Stimulated activated memory B cell treated with anti-CD40 and anti-IgM and Interleukin-4, amounts not matched to agents 10 μg/mL and 1 μg/mL and 100 μg/mL, for 72 hours (primary cell): ENCODE measurements around the gene LHFPL3.

Source experiments
- ATAC-seq: fragments of 150-1000 bp; cut with Tn5 transposase; 2 replicates; pipeline ENCODE4 v1.10.0; 2021
- H3K27ac Mint-ChIP-seq: one replicate; pipeline ENCODE4 v1.8.0; 2022; ENCODE audit warnings: mild to moderate bottlenecking, mixed read lengths
- H3K27me3 Mint-ChIP-seq: one replicate; pipeline ENCODE4 v1.8.0; 2022; ENCODE audit warnings: mixed read lengths
- H3K36me3 Mint-ChIP-seq: one replicate; pipeline ENCODE4 v1.8.0; 2022; ENCODE audit warnings: mixed read lengths
- H3K4me1 Mint-ChIP-seq: one replicate; pipeline ENCODE4 v1.8.0; 2022; ENCODE audit warnings: mixed read lengths
- H3K4me3 Mint-ChIP-seq: one replicate; pipeline ENCODE4 v1.8.0; 2022; ENCODE audit warnings: mild to moderate bottlenecking, moderate library complexity, mixed read lengths
- H3K9me3 Mint-ChIP-seq: one replicate; pipeline ENCODE4 v1.8.0; 2022; ENCODE audit warnings: mixed read lengths

LHFPL3 gene

DNA sequence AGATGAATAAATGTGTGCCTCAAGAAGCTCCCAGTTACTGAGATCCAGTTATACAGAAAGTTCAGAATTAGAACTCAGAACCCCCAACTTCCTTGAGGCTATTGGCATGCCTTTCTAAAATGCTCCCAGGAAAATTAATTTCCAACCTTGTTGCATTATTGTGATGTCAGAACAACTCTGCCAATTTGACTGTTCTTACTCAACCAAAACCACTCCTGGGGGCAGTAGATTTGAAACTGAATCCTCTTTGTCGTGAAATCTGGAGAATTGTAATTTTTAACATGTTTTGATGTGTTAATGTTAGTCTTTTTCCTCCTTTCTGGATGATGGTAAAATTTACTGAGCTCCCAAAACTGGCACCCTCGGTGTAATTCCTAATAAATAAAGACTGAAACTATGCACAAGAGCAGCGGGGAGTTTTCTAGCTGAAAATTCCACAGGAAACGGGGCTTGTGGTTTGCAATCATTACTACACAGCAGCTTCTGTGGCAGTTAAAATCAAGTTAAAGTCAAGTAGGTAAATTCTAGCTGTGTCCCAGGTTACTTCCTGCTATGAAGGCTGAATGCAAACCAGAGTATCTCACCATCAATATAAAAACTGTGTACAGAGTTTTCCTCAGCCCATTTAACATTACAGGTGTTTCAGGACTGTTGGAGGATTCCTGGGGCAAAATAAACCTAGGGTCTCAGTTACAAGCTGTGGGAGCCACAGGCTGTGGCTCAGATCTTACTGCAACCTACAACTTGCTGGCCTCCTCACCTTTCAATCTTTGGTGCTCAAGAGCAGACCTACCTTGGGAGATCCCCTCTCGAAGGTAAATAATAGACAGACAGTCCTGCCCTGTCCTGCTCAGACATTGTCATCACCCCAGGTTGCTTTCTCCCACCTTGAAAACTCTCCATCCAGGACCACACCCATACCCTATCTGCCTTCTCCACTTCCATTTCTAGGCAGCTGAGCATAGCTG lies 529.3 kb downstream of the LHFPL3 start:
- Mint-ChIP-seq H3K36me3 (no peaks in the 10 kb centered on the region), H3K27ac (peak overlapping the region; percentile 2), H3K9me3 (no peaks in the 10 kb centered on the region), H3K27me3 (peaks cover 48% of the 10 kb centered on the region), H3K4me1 (peaks cover 15% of the 10 kb centered on the region), H3K4me3 (no peak overlapping the region)
- peak; percentile 36 for ATAC-seq

- H3K36me3 Mint-ChIP-seq, result no peaks in the 10 kb centered on the region
- H3K4me1 Mint-ChIP-seq, result peaks cover 15% of the 10 kb centered on the region
- H3K9me3 Mint-ChIP-seq, result peaks cover 3% of the 10 kb centered on the region
- H3K27me3 Mint-ChIP-seq, result peaks cover 67% of the 10 kb centered on the region
- H3K4me3 Mint-ChIP-seq, result no peak overlapping the region
- no peak overlapping the region for H3K27ac Mint-ChIP-seq
- no peak for ATAC-seq
Observed at GRCh38 chr7:104859754-104860426, 531.5 kb downstream of the LHFPL3 start.

GRCh38 chr7:104861729-104862390 lies 533.5 kb downstream of the LHFPL3 start:
- H3K4me3 Mint-ChIP-seq, result no peak overlapping the region
- peaks cover 72% of the 10 kb centered on the region for H3K27me3 Mint-ChIP-seq
- H3K9me3 Mint-ChIP-seq, result peaks cover 3% of the 10 kb centered on the region
- no peak for ATAC-seq
- no peak overlapping the region for H3K27ac Mint-ChIP-seq
- H3K4me1 Mint-ChIP-seq, result peaks cover 15% of the 10 kb centered on the region
- H3K36me3 Mint-ChIP-seq, result no peaks in the 10 kb centered on the region

GRCh38 chr7:104862719-104863118 lies 534.3 kb downstream of the LHFPL3 start:
- peaks cover 11% of the 10 kb centered on the region for H3K4me1 Mint-ChIP-seq
- H3K9me3 Mint-ChIP-seq, result peaks cover 3% of the 10 kb centered on the region
- H3K27me3 Mint-ChIP-seq, result peaks cover 78% of the 10 kb centered on the region
- ATAC-seq, result no peak
- H3K27ac Mint-ChIP-seq, result no peak overlapping the region
- H3K4me3 Mint-ChIP-seq, result no peak overlapping the region
- no peaks in the 10 kb centered on the region for H3K36me3 Mint-ChIP-seq

GRCh38 chr7:104873401-104873800 lies 545.0 kb downstream of the LHFPL3 start:
- Mint-ChIP-seq H3K27ac (no peak overlapping the region), H3K4me3 (no peak overlapping the region), H3K9me3 (no peaks in the 10 kb centered on the region), H3K27me3 (peaks cover 12% of the 10 kb centered on the region), H3K4me1 (peaks cover 2% of the 10 kb centered on the region), H3K36me3 (no peaks in the 10 kb centered on the region)
- ATAC-seq, result no peak

- H3K27me3 Mint-ChIP-seq, result peaks cover 12% of the 10 kb centered on the region
- H3K36me3 Mint-ChIP-seq, result no peaks in the 10 kb centered on the region
- H3K27ac Mint-ChIP-seq, result no peak overlapping the region
- ATAC-seq, result no peak
- H3K4me3 Mint-ChIP-seq, result no peak overlapping the region
- no peaks in the 10 kb centered on the region for H3K9me3 Mint-ChIP-seq
- H3K4me1 Mint-ChIP-seq, result peaks cover 9% of the 10 kb centered on the region
Observed at GRCh38 chr7:104878577-104878976, 550.2 kb downstream of the LHFPL3 start.

DNA sequence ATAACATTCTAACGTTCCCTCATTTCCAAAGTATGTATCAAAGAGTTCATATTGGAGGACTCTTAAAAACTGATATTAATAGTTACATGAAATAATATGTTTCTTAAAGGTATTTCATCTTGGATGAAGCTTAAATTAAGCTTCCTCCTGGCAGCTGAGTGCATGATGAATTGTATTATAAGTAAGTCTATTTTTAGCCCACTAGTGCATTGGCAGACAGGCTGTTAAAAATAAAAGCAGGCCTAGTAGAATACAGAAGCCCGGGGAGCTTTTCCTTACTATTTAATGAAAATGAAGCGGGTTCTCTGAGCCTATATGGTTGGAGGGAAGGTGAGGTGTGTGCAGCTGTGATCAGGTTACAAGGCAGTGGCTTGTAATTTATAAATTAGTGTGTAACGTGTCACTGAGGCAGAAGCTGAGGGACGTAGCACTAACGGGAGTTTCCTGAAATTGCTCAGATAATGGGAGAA lies 554.9 kb downstream of the LHFPL3 start:
- peak; percentile 14 for ATAC-seq
- Mint-ChIP-seq H3K36me3 (no peaks in the 10 kb centered on the region), H3K4me3 (no peak overlapping the region), H3K9me3 (no peaks in the 10 kb centered on the region), H3K27ac (no peak overlapping the region), H3K4me1 (peaks cover 16% of the 10 kb centered on the region), H3K27me3 (no peaks in the 10 kb centered on the region)

- ATAC-seq, result peak; percentile 85
- Mint-ChIP-seq H3K4me1 (peaks cover 11% of the 10 kb centered on the region), H3K27ac (no peak overlapping the region), H3K36me3 (no peaks in the 10 kb centered on the region), H3K9me3 (no peaks in the 10 kb centered on the region), H3K27me3 (no peaks in the 10 kb centered on the region), H3K4me3 (peak overlapping the region; percentile 21)
Observed at GRCh38 chr7:104883718-104884452, 555.5 kb downstream of the LHFPL3 start.

DNA sequence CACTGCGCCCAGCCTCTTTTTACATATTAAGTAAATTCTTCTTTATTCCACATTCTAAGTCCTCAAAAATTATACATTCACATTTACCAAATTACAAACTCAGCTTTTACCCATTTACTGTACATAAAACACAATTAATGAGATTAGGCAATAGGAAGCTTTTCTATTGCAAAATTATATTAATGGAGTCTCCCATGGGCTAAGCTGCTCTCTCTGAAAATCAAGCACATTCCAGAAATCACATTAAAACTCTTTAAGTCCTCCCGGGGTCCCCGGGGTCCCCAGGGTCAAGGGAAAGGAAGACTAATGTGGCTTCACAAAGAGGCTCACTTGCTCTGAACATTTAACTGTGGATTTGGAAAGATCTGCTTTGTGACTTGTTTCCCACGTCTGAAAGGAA lies 558.2 kb downstream of the LHFPL3 start:
- no peak for ATAC-seq
- H3K36me3 Mint-ChIP-seq, result no peaks in the 10 kb centered on the region
- H3K4me3 Mint-ChIP-seq, result no peak overlapping the region
- H3K27me3 Mint-ChIP-seq, result no peaks in the 10 kb centered on the region
- H3K9me3 Mint-ChIP-seq, result no peaks in the 10 kb centered on the region
- H3K27ac Mint-ChIP-seq, result no peak overlapping the region
- H3K4me1 Mint-ChIP-seq, result peaks cover 11% of the 10 kb centered on the region

DNA sequence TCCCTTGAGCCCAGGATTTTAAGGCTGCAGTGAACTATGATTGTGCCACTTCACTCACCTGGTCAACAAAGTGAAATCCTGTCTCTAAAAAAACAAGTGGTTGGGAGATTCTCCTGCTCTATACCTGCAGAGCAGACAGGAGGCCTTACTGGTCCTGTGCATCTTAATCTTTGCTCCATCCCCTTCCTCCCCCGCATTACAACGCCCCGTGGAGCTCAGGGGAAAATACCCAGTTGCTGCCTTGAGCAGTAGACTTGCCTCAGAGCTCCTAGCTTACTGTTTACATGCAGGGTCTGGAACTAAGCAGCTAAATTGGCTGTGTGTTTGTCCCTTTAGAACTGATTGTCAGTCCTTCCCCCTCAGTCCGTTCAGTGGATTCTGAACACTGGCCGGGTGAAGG lies 561.8 kb downstream of the LHFPL3 start:
- no peaks in the 10 kb centered on the region for H3K36me3 Mint-ChIP-seq
- no peak overlapping the region for H3K27ac Mint-ChIP-seq
- peaks cover 3% of the 10 kb centered on the region for H3K4me1 Mint-ChIP-seq
- no peaks in the 10 kb centered on the region for H3K27me3 Mint-ChIP-seq
- H3K9me3 Mint-ChIP-seq, result no peaks in the 10 kb centered on the region
- no peak overlapping the region for H3K4me3 Mint-ChIP-seq
- no peak for ATAC-seq

DNA sequence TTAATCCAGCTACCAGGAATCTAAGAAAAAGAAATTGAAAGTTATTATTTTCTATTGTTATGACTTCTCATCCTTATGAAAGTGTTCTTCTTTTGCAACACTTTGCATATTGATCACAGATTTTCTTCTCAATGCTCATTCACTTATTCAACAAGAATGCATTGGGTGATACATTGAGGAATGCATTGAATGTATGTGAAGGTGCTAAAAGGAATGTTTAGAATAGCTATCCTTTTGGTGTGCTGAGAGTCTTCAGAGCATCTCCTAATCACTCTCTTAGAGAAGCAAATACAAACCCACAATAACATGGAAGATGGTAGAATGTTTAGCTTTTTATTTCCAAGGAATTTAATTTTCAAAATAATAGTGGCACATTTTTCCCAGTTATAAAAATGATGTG lies 563.5 kb downstream of the LHFPL3 start:
- no peaks in the 10 kb centered on the region for H3K27me3 Mint-ChIP-seq
- no peaks in the 10 kb centered on the region for H3K36me3 Mint-ChIP-seq
- no peak overlapping the region for H3K27ac Mint-ChIP-seq
- no peak overlapping the region for H3K4me3 Mint-ChIP-seq
- no peak for ATAC-seq
- peaks cover 8% of the 10 kb centered on the region for H3K4me1 Mint-ChIP-seq
- no peaks in the 10 kb centered on the region for H3K9me3 Mint-ChIP-seq

DNA sequence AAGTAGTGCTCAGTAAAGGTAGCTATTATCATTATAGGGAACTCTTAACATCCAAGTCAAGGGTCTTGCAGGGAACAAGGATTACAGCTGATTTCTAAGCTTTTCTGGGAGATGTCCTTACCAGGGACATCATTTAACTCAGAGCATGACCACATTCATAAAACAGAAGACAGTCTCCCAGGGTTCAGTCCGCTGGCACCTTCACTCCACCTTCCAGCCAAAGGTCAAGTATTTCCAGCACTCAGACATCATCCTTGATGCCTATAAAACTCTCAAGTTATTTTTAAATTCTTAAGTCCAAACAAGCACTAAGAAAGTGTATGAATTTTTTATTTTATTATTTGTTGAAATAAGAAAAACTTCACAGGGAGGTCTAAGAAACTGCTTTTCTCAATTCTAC lies 565.9 kb downstream of the LHFPL3 start:
- Mint-ChIP-seq H3K4me1 (peaks cover 13% of the 10 kb centered on the region), H3K9me3 (no peaks in the 10 kb centered on the region), H3K4me3 (no peak overlapping the region), H3K27me3 (no peaks in the 10 kb centered on the region), H3K27ac (no peak overlapping the region), H3K36me3 (no peaks in the 10 kb centered on the region)
- ATAC-seq, result no peak

- no peaks in the 10 kb centered on the region for H3K36me3 Mint-ChIP-seq
- no peak overlapping the region for H3K4me3 Mint-ChIP-seq
- no peak overlapping the region for H3K27ac Mint-ChIP-seq
- ATAC-seq, result no peak
- no peaks in the 10 kb centered on the region for H3K9me3 Mint-ChIP-seq
- H3K4me1 Mint-ChIP-seq, result peaks cover 13% of the 10 kb centered on the region
- no peaks in the 10 kb centered on the region for H3K27me3 Mint-ChIP-seq
Observed at GRCh38 chr7:104894726-104895521, 566.5 kb downstream of the LHFPL3 start.

- H3K9me3 Mint-ChIP-seq, result no peaks in the 10 kb centered on the region
- H3K4me3 Mint-ChIP-seq, result no peak overlapping the region
- peak; percentile 36 for ATAC-seq
- H3K36me3 Mint-ChIP-seq, result no peaks in the 10 kb centered on the region
- H3K27me3 Mint-ChIP-seq, result no peaks in the 10 kb centered on the region
- peak overlapping the region; percentile 37 for H3K27ac Mint-ChIP-seq
- peaks cover 13% of the 10 kb centered on the region for H3K4me1 Mint-ChIP-seq
Observed at GRCh38 chr7:104895522-104896236, 567.3 kb downstream of the LHFPL3 start.
